K562 (cell line): ENCODE measurements around the gene HNRNPA3. TPM values are rescaled to one million over a fixed set of nuclear protein-coding genes. Genes with fewer than 3 reads are reported as not detected.
A peak's percentile ranks its signal among the peaks of the same experiment; 100 is the strongest.

Source experiments
- CREB3L1 ChIP-seq: fragments of 450-650 bp; IDR thresholded peaks from 2 replicates; pipeline ENCODE4 v1.6.1; 2014; ENCODE audit warnings: low read depth, mild to moderate bottlenecking, moderate library complexity, borderline replicate concordance
- DACH1 ChIP-seq: fragments of 450-650 bp; IDR thresholded peaks from 2 replicates; pipeline ENCODE4 v1.6.1; 2018; ENCODE audit not compliant: partially characterized antibody
- FOXK2 ChIP-seq, 2 experiments: fragments of 450-650 bp; IDR thresholded peaks in 1 of 2; conservative IDR thresholded peaks in 1 of 2; 2 replicates each; pipeline ENCODE4 v1.6.1; 2016; ENCODE audit warnings: low read depth in 2 of 2, mild to moderate bottlenecking in 1 of 2
- MGA ChIP-seq: fragments of 450-650 bp; IDR thresholded peaks from 2 replicates; pipeline ENCODE4 v1.6.1; 2016; ENCODE audit warnings: mild to moderate bottlenecking, moderate library complexity
- ZNF584 ChIP-seq: fragments of 200-800 bp; sonication (Bioruptor generic); IDR thresholded peaks from 2 replicates; pipeline ENCODE4 v1.6.1; 2016; ENCODE audit warnings: low read depth, mild to moderate bottlenecking, missing genetic modification characterization, missing compliant biosample characterization
- ZNF589 ChIP-seq: fragments of 200-800 bp; sonication (Bioruptor generic); IDR thresholded peaks from 2 replicates; pipeline ENCODE4 v1.6.1; 2016; ENCODE audit warnings: low read depth, missing genetic modification characterization, missing compliant biosample characterization
- ZNF717 ChIP-seq: fragments of 250-450 bp; sonication (Bioruptor Pico); IDR thresholded peaks from 2 replicates; pipeline ENCODE4 v1.5.0; 2021
- polyA plus RNA-seq, 8 experiments: library from polyadenylated mRNA; depleted of rRNA in 4 of 8; stranded (reverse) in 5 of 8; unstranded in 3 of 8; fragments of >200 nt; fragmentation: Nextera tagmentation in 2 of 8; fragmentation: Illumina TruSeq in 1 of 8; extraction: Ambion mirVana in 2 of 8; extraction: Trizol in 1 of 8; gene quantifications; 2 replicates each; pipeline versions ENCODE4 v1.2.1 to v1.2.3, GENCODE V29; 2011 to 2014; ENCODE audit warnings: inconsistent platforms in 1 of 8, missing spikeins in 1 of 8
- total RNA-seq, 7 experiments: library from RNA; depleted of rRNA in 6 of 7; stranded (reverse); fragments of >200 nt in 6 of 7; fragmentation: Illumina TruSeq in 2 of 7; extraction: Trizol in 2 of 7; gene quantifications; 2 replicates each; pipeline versions ENCODE4 v1.2.1 to v1.2.3, GENCODE V29; 2011 to 2021; ENCODE audit warnings: low replicate concordance in 1 of 7
- TF ChIP-seq, protein P1 (sequence below): fragments of 250-450 bp; sonication (Bioruptor Pico); IDR thresholded peaks from 2 replicates; pipeline ENCODE4 v1.5.0; 2020; ENCODE audit warnings: mild to moderate bottlenecking
- TF ChIP-seq, protein P2 (sequence below): fragments of 450-650 bp; formaldehyde crosslinking; IDR thresholded peaks from 2 replicates; pipeline ENCODE4 v1.4.0; 2020; ENCODE audit warnings: mild to moderate bottlenecking, mixed read lengths

HNRNPA3 gene
- total and polyA plus RNA-seq, 9 of the 15 experiments (the other 6 are each of a cell fraction or from before 2014, with no cell fraction given): 72.8 to 428 (median 192) TPM

DNA sequence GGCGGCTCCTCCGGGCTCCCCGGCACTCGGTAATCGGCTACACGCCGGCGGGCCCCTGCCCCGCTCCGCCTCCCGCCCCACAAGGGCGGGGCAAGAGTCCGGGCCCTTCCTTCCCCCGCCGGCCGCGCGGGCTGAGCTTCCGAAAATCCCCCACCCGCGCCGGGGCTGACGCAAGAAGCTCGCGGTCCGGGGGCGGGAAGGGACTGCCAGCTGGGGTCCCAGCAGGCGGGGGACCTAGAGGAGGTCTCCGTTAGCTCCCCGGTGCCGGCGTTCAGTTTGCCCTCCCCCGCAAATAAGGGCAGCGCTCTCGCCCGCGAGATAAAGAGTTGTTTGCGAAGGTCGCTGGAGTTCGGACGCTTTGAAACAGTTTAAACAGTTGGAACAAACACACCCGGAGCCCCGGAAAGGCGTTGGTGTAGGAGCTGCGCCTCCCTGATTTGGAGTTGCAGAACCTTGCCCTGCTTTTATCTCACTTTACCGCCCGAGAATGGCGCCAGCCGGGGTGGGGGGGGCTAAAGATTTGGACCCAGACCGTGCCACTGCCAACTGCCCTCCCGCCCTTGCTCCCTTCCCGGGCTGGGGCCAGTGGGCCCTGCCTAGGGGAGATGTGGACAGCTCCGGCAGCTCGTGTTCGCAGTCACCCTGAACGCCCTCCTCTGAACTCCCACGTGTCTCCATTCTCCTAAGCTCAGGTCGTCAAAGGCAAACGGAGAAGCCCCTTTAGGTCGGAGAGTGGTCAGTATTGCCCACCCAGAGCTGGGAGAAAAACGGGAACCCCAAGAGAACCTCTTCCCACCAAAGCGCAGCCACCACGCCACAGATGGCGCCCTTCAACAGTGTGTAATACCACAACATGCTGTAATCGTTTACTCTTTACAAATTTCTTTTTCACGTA, 52.3 kb downstream of the HNRNPA3 start, which contains the start of gene NFE2L2 (continued):
- TF ChIP-seq MGA: peak; percentile 86
- peak; percentile 87; the same call in 1 of the 2 replicates for TF ChIP-seq ZNF589 (CRISPR knock-in tag)
- peak; percentile 12; the same call in 1 of the 2 replicates for TF ChIP-seq CREB3L1
- TF ChIP-seq FOXK2 (conservative IDR thresholded peaks at IDR 0.05 in 1 of 2, IDR thresholded peaks at IDR 0.05 in 1 of 2; ENCODE audit: low read depth in 2 of 2): peak; percentile 80 to 88; a peak in 3 of 4 replicates
- TF ChIP-seq DACH1: peak; percentile 95
- TF ChIP-seq, protein P1, sequence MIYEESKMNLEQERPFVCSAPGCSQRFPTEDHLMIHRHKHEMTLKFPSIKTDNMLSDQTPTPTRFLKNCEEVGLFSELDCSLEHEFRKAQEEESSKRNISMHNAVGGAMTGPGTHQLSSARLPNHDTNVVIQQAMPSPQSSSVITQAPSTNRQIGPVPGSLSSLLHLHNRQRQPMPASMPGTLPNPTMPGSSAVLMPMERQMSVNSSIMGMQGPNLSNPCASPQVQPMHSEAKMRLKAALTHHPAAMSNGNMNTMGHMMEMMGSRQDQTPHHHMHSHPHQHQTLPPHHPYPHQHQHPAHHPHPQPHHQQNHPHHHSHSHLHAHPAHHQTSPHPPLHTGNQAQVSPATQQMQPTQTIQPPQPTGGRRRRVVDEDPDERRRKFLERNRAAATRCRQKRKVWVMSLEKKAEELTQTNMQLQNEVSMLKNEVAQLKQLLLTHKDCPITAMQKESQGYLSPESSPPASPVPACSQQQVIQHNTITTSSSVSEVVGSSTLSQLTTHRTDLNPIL (CRISPR knock-in tag): no peak
- no peak for TF ChIP-seq ZNF717 (CRISPR knock-in tag)
- peak; percentile 81 for TF ChIP-seq ZNF584 (CRISPR knock-in tag)
- TF ChIP-seq, protein P2, sequence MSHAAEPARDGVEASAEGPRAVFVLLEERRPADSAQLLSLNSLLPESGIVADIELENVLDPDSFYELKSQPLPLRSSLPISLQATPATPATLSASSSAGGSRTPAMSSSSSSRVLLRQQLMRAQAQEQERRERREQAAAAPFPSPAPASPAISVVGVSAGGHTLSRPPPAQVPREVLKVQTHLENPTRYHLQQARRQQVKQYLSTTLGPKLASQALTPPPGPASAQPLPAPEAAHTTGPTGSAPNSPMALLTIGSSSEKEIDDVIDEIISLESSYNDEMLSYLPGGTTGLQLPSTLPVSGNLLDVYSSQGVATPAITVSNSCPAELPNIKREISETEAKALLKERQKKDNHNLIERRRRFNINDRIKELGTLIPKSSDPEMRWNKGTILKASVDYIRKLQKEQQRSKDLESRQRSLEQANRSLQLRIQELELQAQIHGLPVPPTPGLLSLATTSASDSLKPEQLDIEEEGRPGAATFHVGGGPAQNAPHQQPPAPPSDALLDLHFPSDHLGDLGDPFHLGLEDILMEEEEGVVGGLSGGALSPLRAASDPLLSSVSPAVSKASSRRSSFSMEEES (CRISPR knock-in tag): no peak
